Astrocyte of the cerebellum (primary cell): ENCODE data around the gene MPPED1.

ENCODE experiments used
- DNase-seq: peaks from one replicate; pipeline ENCODE4 v3.0.0-alpha.2; 2011; ENCODE audit warnings: low read depth
- H3K4me3 ChIP-seq: 2 replicates; pipeline ENCODE4 v1.5.1; 2011; ENCODE audit warnings: mild to moderate bottlenecking, low read depth, low read length, moderate library complexity
- in situ Hi-C: cut with HindIII; loops from 2 replicates; pipeline ENCODE4 v1.10.0; 2017; ENCODE audit warnings: low sequenced_read_pairs
- TF ChIP-seq, protein P1 (sequence below): IDR thresholded peaks from 2 replicates; pipeline ENCODE4 v1.5.1; 2012; ENCODE audit warnings: low read length, low read depth, moderate library complexity, mild to moderate bottlenecking; ENCODE audit errors: missing control alignments

The MPPED1 gene

DNA sequence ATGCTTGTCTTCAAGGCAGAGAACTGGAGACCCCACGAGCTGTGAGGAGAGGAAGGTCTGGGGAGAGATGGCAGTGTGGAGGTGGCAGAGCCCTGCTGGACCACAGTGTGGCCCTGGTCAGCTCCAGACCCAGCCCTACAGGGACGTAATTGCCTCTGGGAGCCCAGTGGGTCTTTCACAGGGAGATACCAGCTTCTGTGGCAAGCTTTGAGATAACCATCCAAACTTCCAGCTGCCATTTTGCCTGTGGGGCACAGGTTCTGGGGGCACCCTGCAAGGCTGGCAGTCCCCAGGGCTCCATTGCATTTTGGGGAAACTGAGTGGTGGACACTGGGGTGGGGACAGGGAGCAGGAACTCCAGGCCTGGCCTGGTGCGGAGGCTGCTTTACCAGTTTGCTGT, 10.2 kb upstream of the MPPED1 start:
- TF ChIP-seq, protein P1, sequence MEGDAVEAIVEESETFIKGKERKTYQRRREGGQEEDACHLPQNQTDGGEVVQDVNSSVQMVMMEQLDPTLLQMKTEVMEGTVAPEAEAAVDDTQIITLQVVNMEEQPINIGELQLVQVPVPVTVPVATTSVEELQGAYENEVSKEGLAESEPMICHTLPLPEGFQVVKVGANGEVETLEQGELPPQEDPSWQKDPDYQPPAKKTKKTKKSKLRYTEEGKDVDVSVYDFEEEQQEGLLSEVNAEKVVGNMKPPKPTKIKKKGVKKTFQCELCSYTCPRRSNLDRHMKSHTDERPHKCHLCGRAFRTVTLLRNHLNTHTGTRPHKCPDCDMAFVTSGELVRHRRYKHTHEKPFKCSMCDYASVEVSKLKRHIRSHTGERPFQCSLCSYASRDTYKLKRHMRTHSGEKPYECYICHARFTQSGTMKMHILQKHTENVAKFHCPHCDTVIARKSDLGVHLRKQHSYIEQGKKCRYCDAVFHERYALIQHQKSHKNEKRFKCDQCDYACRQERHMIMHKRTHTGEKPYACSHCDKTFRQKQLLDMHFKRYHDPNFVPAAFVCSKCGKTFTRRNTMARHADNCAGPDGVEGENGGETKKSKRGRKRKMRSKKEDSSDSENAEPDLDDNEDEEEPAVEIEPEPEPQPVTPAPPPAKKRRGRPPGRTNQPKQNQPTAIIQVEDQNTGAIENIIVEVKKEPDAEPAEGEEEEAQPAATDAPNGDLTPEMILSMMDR, result no peak
- no peak for DNase-seq
- no peak overlapping the region for H3K4me3 ChIP-seq
- in situ Hi-C loops, result no loop called here

DNA sequence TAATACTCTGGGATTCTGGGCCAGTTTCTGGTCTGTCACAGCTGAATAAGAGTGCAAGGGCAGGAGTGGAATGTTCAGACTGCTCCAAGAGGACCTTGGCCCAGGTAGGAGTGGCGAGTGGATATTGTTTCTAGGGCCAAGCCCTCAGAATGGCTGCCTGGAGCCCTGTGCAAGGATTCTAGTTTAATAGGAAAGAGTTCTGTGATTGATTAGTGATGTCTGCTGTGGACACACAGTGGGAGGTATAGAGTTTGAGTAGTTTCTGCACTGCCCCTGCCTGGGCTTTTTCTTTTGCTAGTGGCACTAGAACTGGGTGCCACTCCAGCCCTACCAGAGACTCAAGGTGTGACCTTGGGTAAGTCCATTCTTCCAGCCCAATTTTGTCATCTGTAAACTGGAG, 9.7 kb upstream of the MPPED1 start:
- DNase-seq, result no peak
- no peak overlapping the region for H3K4me3 ChIP-seq
- in situ Hi-C loops, result no loop called here
- TF ChIP-seq, protein P1, result no peak

DNA sequence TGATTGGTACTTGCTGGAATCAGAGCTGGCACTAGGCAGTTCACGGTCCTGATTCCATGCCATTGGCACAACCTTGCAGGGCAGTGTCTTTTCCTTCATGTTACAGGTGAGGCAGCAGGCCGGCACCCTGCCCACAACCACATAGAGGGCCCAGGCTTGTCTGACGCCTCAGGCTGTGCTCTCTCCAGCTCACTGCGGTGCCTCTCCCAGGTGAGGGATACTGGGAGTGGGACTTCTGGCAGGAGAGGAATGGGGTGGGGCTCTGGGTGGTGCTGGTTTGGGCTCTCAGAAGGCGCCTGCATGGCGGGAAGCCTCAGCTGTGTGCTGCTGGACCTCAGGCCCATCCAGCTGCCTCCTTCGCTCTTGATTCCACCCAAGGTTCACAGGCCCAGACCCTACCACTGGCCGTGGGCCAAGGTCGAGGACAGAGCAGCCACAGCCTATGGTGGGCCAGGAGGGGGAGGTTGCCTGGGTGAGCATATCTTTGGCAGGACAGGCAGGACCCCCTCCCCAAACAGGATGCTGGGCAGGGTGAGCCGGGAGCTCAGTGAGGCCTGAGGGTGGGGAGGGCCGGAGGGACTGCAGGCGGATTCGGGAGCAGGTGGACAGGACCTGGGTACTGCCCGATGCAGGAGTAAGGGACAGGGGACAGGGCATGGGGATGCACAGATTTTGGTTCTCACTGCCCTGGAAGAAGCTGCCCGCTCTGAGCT, 7.0 kb upstream of the MPPED1 start:
- no peak for DNase-seq
- no peak overlapping the region for H3K4me3 ChIP-seq
- TF ChIP-seq, protein P1, result no peak
- in situ Hi-C loops, result no loop called here

DNA sequence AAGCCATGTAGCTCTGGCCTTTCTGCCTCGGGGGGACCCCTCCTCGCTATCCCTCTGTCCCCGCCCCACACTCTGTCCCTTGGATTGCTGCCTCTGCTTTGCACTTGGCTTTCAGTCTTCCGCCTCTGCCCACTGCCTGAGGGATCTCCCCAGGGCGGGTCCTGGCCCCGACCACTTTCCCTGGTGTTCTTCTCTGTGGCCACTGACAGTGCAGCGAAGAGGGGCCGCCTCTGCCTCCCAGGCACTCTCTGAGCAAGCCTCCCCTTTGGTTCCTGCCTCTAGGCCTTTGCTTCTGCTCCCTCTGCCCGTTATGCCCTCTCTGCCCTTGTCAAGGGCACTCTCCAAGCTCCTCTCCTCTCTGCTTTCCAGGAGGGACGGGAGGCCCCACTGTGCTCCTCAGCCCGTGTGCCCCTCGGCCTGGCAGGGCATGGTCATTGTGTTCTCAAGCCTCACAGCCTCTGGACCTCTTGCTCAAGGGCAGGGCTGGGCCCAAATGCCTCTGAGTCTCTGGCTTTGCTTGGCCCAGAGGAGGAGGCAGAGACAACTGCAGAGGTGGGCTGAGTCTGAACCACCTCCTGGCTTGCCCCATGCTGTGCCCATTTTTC, 5.5 kb upstream of the MPPED1 start:
- DNase-seq, result no peak
- in situ Hi-C loops, result no loop called here
- no peak overlapping the region for H3K4me3 ChIP-seq
- TF ChIP-seq, protein P1, result no peak

DNA sequence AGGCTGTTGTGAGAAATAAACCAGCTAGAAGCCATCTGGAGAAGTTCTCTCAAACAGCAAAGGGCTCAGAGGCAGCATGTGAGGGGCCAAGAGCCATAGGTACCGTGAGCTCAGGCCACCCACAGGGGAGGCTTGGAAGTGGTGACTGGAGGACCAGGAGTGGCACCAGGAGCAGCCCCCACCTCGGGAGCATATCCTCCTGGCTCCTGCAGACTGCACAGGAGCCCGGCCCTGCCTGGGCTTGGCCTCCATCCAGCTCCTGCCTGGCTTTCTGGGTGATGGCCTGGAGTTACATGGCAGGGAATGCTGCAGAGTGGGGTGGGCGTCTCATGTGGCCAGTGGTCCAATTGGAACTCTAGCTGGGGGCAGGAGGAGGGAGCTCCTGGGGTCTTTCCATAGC, 4.2 kb upstream of the MPPED1 start:
- TF ChIP-seq, protein P1, result no peak
- H3K4me3 ChIP-seq, result no peak overlapping the region
- in situ Hi-C loops, result no loop called here
- no peak for DNase-seq

DNA sequence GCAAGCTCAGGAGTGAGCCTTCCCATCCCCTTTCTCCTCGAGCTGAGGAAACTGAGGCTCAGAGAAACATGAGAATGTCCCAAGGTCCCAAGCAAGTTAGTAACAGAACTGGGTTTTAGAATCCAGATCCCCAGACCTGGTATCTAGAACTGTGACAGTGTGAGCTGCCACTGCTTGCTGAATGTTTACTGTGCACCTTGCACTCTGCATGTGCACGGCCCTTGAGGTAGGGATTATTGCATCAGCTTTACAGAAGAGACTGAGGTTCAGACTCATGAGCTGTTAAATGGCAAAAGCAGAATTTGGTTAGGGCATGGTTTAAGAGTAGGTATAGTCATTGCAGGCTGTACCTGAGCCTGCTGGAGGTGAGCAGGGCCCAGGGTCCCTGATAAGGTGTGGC, 3.8 kb upstream of the MPPED1 start:
- TF ChIP-seq, protein P1, result no peak
- DNase-seq, result no peak
- no peak overlapping the region for H3K4me3 ChIP-seq
- in situ Hi-C loops, result no loop called here
